Measurements from ENCODE around the gene GPR61. TPM values are rescaled to one million over a fixed set of nuclear protein-coding genes. Genes with fewer than 3 reads are reported as not detected.
A peak's percentile ranks its signal among the peaks of the same experiment; 100 is the strongest.

Gene GPR61
- total and polyA plus RNA-seq, 9 of the 15 experiments (the other 6 are each of a cell fraction or from before 2014, with no cell fraction given): 0.04 to 1.1 (median 0.25) TPM; not detected in 4

DNA sequence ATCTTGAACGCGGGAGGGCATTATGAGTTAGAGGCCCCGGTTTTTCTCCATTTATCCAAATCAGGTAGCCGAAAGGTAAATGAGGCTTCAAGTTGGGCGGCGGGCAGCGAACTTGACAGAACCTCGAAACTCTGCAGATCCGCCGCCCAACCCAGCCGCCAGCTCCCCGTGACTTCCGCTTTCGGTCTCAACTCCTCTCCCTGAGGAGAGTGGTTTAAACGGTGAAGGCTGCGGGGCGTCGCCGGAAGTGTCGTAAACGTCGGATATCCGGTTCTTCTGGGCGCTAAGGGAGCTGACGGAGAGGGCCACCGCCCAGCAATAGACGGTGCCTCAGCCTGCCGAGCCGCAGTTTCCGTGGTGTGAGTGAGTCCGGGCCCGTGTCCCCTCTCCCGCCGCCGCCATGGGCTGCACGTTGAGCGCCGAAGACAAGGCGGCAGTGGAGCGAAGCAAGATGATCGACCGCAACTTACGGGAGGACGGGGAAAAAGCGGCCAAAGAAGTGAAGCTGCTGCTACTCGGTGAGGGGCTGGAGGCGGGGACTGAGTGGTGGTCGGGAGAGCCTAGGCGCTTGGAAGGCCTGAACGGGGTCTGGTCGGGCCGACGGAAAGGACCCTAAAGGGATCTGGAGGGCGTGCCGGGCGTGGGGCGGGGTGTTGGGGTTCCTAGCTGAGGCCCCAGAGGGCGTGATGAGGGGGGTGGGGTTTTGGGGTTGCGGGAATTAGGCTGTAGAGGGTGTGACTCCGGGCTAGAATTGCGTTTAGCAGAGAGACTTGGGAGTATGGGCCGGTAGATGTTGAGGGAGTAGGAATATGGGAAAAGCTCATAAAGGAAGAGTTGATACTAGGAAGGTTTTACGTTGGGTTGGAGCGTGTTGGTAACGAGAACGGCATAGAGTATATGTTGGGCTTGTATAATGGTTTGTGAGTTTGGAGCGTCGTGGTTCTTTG, 8.9 kb downstream of the GPR61 start, which contains the start of gene GNAI3 (continued):
- TF ChIP-seq, protein P1, sequence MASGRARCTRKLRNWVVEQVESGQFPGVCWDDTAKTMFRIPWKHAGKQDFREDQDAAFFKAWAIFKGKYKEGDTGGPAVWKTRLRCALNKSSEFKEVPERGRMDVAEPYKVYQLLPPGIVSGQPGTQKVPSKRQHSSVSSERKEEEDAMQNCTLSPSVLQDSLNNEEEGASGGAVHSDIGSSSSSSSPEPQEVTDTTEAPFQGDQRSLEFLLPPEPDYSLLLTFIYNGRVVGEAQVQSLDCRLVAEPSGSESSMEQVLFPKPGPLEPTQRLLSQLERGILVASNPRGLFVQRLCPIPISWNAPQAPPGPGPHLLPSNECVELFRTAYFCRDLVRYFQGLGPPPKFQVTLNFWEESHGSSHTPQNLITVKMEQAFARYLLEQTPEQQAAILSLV (tag; IDR thresholded peaks at IDR 0.05): no peak
- no peak for TF ChIP-seq MCM2 (IDR thresholded peaks at IDR 0.05; ENCODE audit: low read depth)
- TF ChIP-seq SRSF3 (IDR thresholded peaks at IDR 0.05; ENCODE audit: insufficient read depth, low read length): no peak
- peak; percentile 48; the same call in 1 of the 2 replicates for TF ChIP-seq NFIC (IDR thresholded peaks at IDR 0.05)
- TF ChIP-seq, protein P2, sequence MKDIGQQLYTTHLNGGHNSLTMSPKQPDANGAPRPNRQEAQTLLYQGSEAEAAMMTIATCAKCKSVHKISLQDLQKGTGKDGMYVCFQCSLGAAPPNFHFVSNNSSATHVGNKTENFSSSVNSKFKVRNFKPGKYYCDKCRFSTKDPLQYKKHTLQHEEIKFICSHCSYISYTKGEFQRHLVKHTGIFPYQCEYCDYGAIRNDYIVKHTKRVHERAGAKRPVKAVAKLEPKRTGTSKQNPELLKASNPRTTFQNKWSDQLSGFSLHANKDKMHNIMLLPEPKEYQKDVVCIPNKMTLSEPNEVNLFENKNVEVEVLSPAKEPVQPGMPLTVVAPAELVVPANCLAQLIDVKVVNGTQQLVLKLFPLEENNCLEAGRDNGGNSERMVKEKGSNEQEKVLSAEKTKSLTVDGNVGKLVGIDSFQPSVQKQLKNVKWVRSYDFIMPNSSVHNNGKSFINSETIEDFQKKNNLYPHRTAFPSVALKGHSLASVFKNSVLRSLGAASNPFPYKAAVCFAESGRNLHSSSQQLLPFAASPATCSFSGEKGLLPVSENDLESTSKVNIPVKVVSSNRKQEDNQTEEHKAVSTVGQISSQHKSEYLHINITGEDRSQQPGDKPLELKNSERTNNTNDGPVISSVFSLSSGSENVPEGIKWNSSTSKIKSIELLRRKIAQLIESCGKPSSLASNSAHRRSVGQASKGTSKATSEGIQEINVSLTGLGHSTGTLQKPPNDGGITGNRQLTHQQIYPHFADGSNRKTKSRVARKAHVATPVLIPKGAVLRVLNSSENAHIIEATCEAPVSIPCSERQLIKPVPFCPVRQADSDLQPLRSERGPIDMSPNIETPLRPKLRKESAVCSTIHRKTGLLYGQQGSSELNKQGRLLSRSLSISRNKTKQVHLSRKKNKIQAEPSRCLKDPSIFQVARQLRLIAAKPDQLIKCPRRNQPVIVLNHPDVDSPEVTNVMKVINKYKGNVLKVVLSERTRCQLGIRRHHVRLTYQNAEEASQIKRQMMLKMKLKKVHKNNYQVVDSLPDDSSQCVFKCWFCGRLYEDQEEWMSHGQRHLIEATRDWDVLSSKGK (CRISPR knock-in tag; IDR thresholded peaks at IDR 0.05): no peak
- TF ChIP-seq PTBP1 (IDR thresholded peaks at IDR 0.05; ENCODE audit: low read depth, low read length): no peak
- TF ChIP-seq, protein P3, sequence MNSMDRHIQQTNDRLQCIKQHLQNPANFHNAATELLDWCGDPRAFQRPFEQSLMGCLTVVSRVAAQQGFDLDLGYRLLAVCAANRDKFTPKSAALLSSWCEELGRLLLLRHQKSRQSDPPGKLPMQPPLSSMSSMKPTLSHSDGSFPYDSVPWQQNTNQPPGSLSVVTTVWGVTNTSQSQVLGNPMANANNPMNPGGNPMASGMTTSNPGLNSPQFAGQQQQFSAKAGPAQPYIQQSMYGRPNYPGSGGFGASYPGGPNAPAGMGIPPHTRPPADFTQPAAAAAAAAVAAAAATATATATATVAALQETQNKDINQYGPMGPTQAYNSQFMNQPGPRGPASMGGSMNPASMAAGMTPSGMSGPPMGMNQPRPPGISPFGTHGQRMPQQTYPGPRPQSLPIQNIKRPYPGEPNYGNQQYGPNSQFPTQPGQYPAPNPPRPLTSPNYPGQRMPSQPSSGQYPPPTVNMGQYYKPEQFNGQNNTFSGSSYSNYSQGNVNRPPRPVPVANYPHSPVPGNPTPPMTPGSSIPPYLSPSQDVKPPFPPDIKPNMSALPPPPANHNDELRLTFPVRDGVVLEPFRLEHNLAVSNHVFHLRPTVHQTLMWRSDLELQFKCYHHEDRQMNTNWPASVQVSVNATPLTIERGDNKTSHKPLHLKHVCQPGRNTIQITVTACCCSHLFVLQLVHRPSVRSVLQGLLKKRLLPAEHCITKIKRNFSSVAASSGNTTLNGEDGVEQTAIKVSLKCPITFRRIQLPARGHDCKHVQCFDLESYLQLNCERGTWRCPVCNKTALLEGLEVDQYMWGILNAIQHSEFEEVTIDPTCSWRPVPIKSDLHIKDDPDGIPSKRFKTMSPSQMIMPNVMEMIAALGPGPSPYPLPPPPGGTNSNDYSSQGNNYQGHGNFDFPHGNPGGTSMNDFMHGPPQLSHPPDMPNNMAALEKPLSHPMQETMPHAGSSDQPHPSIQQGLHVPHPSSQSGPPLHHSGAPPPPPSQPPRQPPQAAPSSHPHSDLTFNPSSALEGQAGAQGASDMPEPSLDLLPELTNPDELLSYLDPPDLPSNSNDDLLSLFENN (IDR thresholded peaks at IDR 0.05; ENCODE audit: low read depth in 2 of 2, low read length in 2 of 2): peak in 1 of 2 experiments; percentile 66; a peak in 2 of 4 replicates
- TF ChIP-seq HDAC2 (IDR thresholded peaks at IDR 0.05): peak; percentile 13; the same call in 1 of the 2 replicates
- TF ChIP-seq, protein P4, sequence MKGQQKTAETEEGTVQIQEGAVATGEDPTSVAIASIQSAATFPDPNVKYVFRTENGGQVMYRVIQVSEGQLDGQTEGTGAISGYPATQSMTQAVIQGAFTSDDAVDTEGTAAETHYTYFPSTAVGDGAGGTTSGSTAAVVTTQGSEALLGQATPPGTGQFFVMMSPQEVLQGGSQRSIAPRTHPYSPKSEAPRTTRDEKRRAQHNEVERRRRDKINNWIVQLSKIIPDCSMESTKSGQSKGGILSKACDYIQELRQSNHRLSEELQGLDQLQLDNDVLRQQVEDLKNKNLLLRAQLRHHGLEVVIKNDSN (CRISPR knock-in tag; IDR thresholded peaks at IDR 0.05): peak; percentile 87
- no peak for TF ChIP-seq GATAD2A (IDR thresholded peaks at IDR 0.05)
- TF ChIP-seq ZNF165 (CRISPR knock-in tag; IDR thresholded peaks at IDR 0.05; ENCODE audit: borderline replicate concordance): no peak; the same call in 1 of the 2 replicates
- no peak for TF ChIP-seq NFE2L1 (tag; IDR thresholded peaks at IDR 0.05; ENCODE audit: borderline replicate concordance, low read depth)
- TF ChIP-seq, protein P5, sequence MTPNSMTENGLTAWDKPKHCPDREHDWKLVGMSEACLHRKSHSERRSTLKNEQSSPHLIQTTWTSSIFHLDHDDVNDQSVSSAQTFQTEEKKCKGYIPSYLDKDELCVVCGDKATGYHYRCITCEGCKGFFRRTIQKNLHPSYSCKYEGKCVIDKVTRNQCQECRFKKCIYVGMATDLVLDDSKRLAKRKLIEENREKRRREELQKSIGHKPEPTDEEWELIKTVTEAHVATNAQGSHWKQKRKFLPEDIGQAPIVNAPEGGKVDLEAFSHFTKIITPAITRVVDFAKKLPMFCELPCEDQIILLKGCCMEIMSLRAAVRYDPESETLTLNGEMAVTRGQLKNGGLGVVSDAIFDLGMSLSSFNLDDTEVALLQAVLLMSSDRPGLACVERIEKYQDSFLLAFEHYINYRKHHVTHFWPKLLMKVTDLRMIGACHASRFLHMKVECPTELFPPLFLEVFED (CRISPR knock-in tag; conservative IDR thresholded peaks at IDR 0.05): peak; percentile 84
- no peak for TF ChIP-seq POLR3G (IDR thresholded peaks at IDR 0.05; ENCODE audit: extremely low read depth, insufficient read length, insufficient replicate concordance)

All from K562 (cell line).